A172 (cell line): ENCODE measurements around the gene GCDH. TPM values are rescaled to one million over a fixed set of nuclear protein-coding genes. Genes with fewer than 3 reads are reported as not detected.
"Not testable (repeated sequence)": the region's sequence is repeated elsewhere in the genome, so short reads cannot be mapped to it uniquely, and the experiment has no call there.

Experiments
- DNase-seq: peaks from one replicate; pipeline ENCODE4 v3.0.0-alpha.2; 2015; ENCODE audit warnings: low spot score
- total RNA-seq: library from RNA; depleted of rRNA; stranded (reverse); fragments of >200 nt; shearing (Covaris generic); gene quantifications from 2 replicates; pipeline ENCODE4 v1.2.3, GENCODE V29; 2014; rRNA removed

The GCDH gene
- 25.0 and 25.8 TPM in 2 replicates for total RNA-seq

- peak; percentile 99 for DNase-seq
Measured at GRCh38 chr19:12890787-12891552, at the start of gene GCDH. TSS of gene GCDH (plus strand) at chr19:12891160. CDS start at chr19:12891305, 145 bp downstream.

- DNase-seq, result no peak
Measured at GRCh38 chr19:12842511-12842910, 48.4 kb upstream of the GCDH start.

- DNase-seq, result no peak
Measured at GRCh38 chr19:12843328-12843727, 47.6 kb upstream of the GCDH start.

- peak; percentile 37 for DNase-seq
Measured at GRCh38 chr19:12843999-12844732, 46.8 kb upstream of the GCDH start.

- not testable (repeated sequence) for DNase-seq
Measured at GRCh38 chr19:12846613-12847012, 44.3 kb upstream of the GCDH start.

- peak; percentile 86 for DNase-seq
Measured at GRCh38 chr19:12847159-12848139, 43.5 kb upstream of the GCDH start.

GRCh38 chr19:12856653-12857052 is 34.3 kb upstream of the GCDH start:
- no peak for DNase-seq

GRCh38 chr19:12858041-12858928 is 32.7 kb upstream of the GCDH start:
- no peak for DNase-seq

- no peak for DNase-seq
Measured at GRCh38 chr19:12859546-12859945, 31.4 kb upstream of the GCDH start.

GRCh38 chr19:12864143-12864542 is 26.8 kb upstream of the GCDH start:
- no peak for DNase-seq

GRCh38 chr19:12864721-12865715 is 25.9 kb upstream of the GCDH start:
- DNase-seq, result no peak

- DNase-seq, result no peak
Measured at GRCh38 chr19:12865746-12866415, 25.1 kb upstream of the GCDH start.

- DNase-seq, result no peak
Measured at GRCh38 chr19:12866416-12867119, 24.4 kb upstream of the GCDH start.

GRCh38 chr19:12867120-12868099 is 23.6 kb upstream of the GCDH start:
- no peak for DNase-seq

GRCh38 chr19:12868540-12869112 is 22.3 kb upstream of the GCDH start:
- no peak for DNase-seq

GRCh38 chr19:12871681-12872080 is 19.3 kb upstream of the GCDH start:
- DNase-seq, result no peak

GRCh38 chr19:12872255-12872654 is 18.7 kb upstream of the GCDH start:
- no peak for DNase-seq
